ENCODE data around the gene VPS39.

The VPS39 gene

DNA sequence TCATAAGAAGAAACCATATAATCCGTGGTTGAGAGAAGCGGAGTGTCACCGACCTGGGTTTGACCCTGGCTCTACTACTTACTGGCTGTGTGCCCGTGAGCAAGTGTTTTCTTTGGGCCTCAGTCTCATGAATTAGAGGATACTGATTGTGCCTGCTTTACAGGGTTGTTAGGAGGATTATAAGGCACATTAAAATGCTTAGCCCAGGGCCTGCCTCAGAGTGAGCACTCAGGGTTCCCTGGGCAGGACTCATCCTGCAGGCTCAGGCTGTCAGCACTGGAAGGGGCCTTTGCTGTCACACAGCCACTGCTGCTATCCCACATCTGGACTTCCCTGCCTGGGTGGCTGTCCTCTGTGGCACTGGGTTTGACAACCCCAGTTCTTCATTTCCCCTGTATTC, 56.4 kb downstream of the VPS39 start:
- no peak for TF ChIP-seq POLR2AphosphoS5 (IDR thresholded peaks at IDR 0.05; ENCODE audit: low read depth, low read length)
- TF ChIP-seq TAF1 (IDR thresholded peaks at IDR 0.05; ENCODE audit: borderline replicate concordance, insufficient read depth, low read length), result no peak
- TF ChIP-seq, protein P1, sequence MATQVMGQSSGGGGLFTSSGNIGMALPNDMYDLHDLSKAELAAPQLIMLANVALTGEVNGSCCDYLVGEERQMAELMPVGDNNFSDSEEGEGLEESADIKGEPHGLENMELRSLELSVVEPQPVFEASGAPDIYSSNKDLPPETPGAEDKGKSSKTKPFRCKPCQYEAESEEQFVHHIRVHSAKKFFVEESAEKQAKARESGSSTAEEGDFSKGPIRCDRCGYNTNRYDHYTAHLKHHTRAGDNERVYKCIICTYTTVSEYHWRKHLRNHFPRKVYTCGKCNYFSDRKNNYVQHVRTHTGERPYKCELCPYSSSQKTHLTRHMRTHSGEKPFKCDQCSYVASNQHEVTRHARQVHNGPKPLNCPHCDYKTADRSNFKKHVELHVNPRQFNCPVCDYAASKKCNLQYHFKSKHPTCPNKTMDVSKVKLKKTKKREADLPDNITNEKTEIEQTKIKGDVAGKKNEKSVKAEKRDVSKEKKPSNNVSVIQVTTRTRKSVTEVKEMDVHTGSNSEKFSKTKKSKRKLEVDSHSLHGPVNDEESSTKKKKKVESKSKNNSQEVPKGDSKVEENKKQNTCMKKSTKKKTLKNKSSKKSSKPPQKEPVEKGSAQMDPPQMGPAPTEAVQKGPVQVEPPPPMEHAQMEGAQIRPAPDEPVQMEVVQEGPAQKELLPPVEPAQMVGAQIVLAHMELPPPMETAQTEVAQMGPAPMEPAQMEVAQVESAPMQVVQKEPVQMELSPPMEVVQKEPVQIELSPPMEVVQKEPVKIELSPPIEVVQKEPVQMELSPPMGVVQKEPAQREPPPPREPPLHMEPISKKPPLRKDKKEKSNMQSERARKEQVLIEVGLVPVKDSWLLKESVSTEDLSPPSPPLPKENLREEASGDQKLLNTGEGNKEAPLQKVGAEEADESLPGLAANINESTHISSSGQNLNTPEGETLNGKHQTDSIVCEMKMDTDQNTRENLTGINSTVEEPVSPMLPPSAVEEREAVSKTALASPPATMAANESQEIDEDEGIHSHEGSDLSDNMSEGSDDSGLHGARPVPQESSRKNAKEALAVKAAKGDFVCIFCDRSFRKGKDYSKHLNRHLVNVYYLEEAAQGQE (IDR thresholded peaks at IDR 0.05; ENCODE audit: insufficient read depth in 1 of 2, low read depth in 2 of 2, low read length in 2 of 2), result no peak
- TF ChIP-seq FOXP2 (optimal IDR thresholded peaks at IDR 0.05; ENCODE audit: borderline replicate concordance, extremely low read depth, extremely low read length, insufficient read depth), result no peak
- no peak for TF ChIP-seq SIN3A (IDR thresholded peaks at IDR 0.05; ENCODE audit: borderline replicate concordance, insufficient read depth, low read length)

DNA sequence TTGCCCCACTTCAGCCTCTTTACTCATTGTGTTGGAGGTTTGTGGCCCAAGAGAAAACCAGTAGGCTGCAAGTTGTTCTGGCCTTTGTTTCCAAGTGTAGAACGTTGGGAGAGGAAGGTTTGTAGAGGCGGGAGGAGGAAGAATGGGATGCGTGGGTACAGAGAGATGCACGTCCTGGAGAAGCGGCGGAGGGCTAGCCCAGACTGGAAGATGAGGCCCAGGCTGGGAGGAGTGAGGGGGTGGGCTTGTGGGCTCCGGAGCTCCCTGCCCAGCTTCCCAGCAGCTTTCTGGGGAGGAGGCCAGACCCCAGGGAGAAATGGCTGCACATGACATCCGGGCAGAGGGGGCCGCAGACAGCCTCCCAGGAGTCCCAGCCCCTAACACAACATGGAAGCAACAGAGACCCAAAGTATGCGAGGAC, 57.0 kb downstream of the VPS39 start:
- TF ChIP-seq SIN3A (IDR thresholded peaks at IDR 0.05; ENCODE audit: borderline replicate concordance, insufficient read depth, low read length) (no peak), FOXP2 (optimal IDR thresholded peaks at IDR 0.05; ENCODE audit: borderline replicate concordance, extremely low read depth, extremely low read length, insufficient read depth) (no peak), TAF1 (IDR thresholded peaks at IDR 0.05; ENCODE audit: borderline replicate concordance, insufficient read depth, low read length) (no peak), POLR2AphosphoS5 (IDR thresholded peaks at IDR 0.05; ENCODE audit: low read depth, low read length) (no peak)
- TF ChIP-seq, protein P1 (IDR thresholded peaks at IDR 0.05; ENCODE audit: insufficient read depth in 1 of 2, low read depth in 2 of 2, low read length in 2 of 2), result no peak

DNA sequence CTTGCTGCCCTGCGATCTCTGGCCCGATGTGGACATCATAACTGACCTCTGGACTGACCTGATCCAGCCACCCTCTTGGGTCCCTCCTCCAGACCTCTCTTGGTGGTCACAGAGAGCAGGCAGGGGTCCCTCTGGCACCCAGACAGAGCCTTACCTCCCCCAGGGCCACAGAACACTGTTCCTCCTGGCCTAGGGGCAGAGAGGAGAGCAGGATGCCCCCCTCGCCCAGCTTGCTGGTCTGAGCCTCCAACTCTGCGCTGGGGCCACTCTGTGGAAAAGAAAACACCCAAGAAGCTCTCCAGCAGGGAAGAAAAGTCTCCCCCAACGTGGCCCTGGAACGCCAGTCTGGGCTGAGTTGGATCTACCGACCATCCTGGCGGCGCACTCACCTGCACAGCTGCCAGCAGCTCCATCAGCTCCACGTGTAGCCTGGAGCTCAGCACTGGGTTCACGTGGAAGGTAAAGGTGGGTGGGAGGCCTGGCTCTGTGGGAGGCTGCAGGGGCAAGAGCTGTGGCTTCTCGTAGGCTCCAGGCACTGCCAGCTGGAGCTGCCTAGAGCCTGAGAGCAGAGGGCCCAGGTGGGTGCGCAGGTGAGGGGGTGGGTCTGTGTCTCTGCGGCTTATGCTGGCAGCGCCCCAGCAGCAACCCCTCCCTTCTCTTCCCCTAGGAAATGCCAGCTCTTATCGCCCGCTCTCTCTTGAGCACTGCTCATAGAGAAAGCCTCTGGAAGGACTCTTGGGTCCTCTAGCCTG, 57.7 kb downstream of the VPS39 start:
- TF ChIP-seq SIN3A (IDR thresholded peaks at IDR 0.05; ENCODE audit: borderline replicate concordance, insufficient read depth, low read length) (no peak), POLR2AphosphoS5 (IDR thresholded peaks at IDR 0.05; ENCODE audit: low read depth, low read length) (no peak), FOXP2 (optimal IDR thresholded peaks at IDR 0.05; ENCODE audit: borderline replicate concordance, extremely low read depth, extremely low read length, insufficient read depth) (no peak), TAF1 (IDR thresholded peaks at IDR 0.05; ENCODE audit: borderline replicate concordance, insufficient read depth, low read length) (no peak)
- TF ChIP-seq, protein P1 (IDR thresholded peaks at IDR 0.05; ENCODE audit: insufficient read depth in 1 of 2, low read depth in 2 of 2, low read length in 2 of 2), result no peak

DNA sequence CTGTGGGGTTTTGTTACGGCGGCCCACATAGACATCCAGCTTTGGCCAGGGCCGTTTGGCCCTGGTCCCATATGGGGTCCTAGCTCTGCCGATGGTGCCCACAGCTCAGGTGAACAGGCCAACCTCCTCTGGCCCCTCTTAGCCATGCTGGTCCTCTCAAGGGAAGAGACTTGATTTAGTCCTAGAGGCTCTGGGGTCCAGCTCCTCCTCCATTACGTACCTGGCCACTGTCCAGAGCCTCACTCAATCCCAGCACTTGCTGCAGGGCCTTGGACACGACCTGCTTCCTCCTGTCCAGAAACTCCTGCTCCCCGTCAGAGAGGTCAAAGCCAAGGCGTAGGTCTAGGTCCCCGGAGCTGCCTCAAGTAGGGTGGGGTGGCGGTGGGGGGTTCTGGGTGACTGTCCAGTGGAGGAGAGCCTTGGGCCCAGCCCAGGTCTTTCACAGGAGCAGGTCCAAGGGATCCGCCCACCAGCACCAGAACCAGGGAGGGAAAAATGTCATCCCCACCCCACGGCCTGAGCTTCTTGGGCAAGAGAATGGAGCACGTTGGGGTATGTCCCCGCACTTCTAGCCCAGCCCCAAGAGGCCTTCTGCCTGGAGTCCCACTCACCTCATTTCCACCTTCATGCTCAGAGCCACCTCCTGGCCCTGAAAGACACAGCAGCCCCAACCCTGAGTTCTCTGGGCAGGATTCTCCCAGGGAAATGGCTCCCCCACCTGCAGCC, 58.4 kb downstream of the VPS39 start:
- no peak for TF ChIP-seq SIN3A (IDR thresholded peaks at IDR 0.05; ENCODE audit: borderline replicate concordance, insufficient read depth, low read length)
- TF ChIP-seq TAF1 (IDR thresholded peaks at IDR 0.05; ENCODE audit: borderline replicate concordance, insufficient read depth, low read length), result no peak
- TF ChIP-seq, protein P1 (IDR thresholded peaks at IDR 0.05; ENCODE audit: insufficient read depth in 1 of 2, low read depth in 2 of 2, low read length in 2 of 2), result no peak
- TF ChIP-seq FOXP2 (optimal IDR thresholded peaks at IDR 0.05; ENCODE audit: borderline replicate concordance, extremely low read depth, extremely low read length, insufficient read depth), result no peak
- TF ChIP-seq POLR2AphosphoS5 (IDR thresholded peaks at IDR 0.05; ENCODE audit: low read depth, low read length), result no peak
